Choroid plexus epithelial cell (primary cell): ENCODE data around the gene DHX38.

Experiments
- DNase-seq: peaks from one replicate; pipeline ENCODE4 v3.0.0-alpha.2; 2010; ENCODE audit warnings: low read depth
- H3K4me3 ChIP-seq: 2 replicates; pipeline ENCODE4 v1.5.1; 2011; ENCODE audit warnings: low read depth, mild to moderate bottlenecking, control low read depth, low read length, moderate library complexity
- TF ChIP-seq, protein P1 (sequence below): conservative IDR thresholded peaks from 2 replicates; pipeline ENCODE4 v1.5.1; 2011; ENCODE audit warnings: low read depth, mild to moderate bottlenecking, control low read depth, inconsistent platforms, low read length, moderate library complexity

DHX38 gene

GRCh38 chr16:72111657-72112451 lies 18.2 kb downstream of the DHX38 start:
- DNase-seq, result no peak
- TF ChIP-seq, protein P1, sequence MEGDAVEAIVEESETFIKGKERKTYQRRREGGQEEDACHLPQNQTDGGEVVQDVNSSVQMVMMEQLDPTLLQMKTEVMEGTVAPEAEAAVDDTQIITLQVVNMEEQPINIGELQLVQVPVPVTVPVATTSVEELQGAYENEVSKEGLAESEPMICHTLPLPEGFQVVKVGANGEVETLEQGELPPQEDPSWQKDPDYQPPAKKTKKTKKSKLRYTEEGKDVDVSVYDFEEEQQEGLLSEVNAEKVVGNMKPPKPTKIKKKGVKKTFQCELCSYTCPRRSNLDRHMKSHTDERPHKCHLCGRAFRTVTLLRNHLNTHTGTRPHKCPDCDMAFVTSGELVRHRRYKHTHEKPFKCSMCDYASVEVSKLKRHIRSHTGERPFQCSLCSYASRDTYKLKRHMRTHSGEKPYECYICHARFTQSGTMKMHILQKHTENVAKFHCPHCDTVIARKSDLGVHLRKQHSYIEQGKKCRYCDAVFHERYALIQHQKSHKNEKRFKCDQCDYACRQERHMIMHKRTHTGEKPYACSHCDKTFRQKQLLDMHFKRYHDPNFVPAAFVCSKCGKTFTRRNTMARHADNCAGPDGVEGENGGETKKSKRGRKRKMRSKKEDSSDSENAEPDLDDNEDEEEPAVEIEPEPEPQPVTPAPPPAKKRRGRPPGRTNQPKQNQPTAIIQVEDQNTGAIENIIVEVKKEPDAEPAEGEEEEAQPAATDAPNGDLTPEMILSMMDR, result no peak
- no peak overlapping the region for H3K4me3 ChIP-seq

DNA sequence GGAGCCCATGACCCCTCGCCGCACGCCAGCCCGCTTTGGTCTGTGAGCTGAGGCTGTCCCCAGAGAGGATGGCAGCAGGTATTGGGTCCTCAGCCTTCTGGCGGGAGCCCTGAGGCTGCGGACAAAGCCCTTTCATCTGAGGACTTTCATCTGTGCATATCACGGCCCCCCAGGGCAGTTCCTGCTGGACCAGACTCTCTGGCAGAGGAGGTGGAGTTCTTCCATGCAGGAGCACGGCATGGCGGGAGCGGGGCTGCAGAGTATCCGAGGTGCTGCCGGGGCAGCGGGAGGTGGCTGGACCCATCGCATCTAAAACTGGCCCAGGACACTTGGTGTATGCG lies 18.8 kb downstream of the DHX38 start:
- H3K4me3 ChIP-seq, result no peak overlapping the region
- TF ChIP-seq, protein P1, result no peak
- DNase-seq, result no peak

DNA sequence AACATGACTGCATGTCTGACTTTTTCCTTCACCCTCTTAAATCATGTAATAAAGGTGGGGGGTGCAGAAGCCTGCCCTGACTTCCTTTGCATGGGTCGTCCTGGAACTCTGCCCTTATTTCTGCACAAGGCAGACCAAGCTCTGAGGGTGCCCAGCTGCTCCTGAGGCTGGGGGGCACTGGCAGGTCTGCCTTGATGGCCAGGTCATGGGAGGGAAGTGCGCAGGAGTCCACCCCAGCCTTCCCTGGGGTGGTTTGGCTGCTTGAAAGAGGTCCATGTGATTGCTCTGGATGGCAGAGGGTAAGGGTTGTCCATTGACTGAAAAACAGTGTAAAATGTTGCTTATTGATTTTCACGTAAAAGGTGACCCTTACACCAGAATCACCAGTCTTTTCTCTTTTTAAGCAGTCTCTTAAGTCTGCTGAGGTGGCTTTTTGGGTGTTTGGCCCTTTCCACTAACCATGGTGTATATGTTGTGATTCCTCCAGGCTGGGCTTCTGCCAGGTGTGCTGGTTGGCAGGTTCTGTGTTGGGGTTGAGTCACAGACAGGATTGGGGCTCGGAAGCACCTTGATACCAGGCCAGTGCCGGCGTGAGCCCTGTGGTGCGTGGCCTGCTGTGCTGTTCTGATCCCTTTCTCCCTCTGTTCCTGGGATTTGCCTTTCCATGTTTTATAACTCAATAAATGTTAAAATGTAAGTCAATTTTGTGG lies 19.4 kb downstream of the DHX38 start:
- no peak for DNase-seq
- TF ChIP-seq, protein P1, result no peak
- no peak overlapping the region for H3K4me3 ChIP-seq

GRCh38 chr16:72113616-72113945 lies 19.9 kb downstream of the DHX38 start:
- TF ChIP-seq, protein P1, result no peak
- DNase-seq, result no peak
- H3K4me3 ChIP-seq, result no peak overlapping the region

GRCh38 chr16:72120026-72120425 lies 26.4 kb downstream of the DHX38 start:
- TF ChIP-seq, protein P1, result no peak
- H3K4me3 ChIP-seq, result no peak overlapping the region
- DNase-seq, result no peak

DNA sequence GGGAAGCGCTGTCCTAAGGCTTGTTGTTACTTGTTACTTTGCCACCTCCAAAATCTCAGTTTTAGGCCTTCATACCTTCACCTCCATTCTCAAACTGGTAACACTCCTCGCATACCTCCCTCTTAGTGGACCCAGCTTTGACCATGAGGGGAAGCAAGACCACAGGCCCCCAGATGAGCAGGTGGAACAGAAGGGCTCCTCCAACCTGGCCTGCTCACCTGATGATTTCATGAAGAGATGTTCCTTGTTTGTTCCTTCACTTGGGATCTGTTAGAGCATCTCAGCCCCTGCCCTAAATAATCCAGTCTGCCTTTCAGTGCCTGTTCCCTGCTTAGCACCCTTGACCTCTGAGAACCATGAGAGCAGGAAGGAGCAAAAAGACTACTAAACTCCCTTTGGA lies 28.7 kb downstream of the DHX38 start:
- DNase-seq, result no peak
- H3K4me3 ChIP-seq, result no peak overlapping the region
- TF ChIP-seq, protein P1, result no peak

DNA sequence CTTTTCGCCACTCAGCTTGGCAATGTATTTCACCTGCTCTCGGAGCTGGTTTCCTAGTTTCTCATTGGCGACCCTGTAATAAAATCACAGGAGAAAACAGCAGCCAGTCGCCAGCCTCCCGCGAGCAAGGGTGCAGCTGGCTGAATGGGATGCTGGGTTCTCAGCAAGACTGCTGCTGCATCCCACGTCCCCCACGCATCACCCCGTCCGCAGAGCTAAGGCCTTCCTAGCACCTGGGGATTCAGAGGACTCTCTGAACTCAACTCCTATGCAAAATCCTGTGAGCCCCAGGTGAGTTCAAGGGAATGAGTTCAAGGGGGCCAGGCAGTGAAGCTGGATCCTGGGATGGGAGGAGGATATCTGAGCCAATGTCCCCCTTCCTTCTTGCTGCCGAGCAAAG lies 29.3 kb downstream of the DHX38 start:
- no peak overlapping the region for H3K4me3 ChIP-seq
- DNase-seq, result no peak
- TF ChIP-seq, protein P1, result no peak
